Measurements from ENCODE around the gene HMCN2.

The HMCN2 gene

GRCh38 chr9:130454812-130455325 lies 189.3 kb downstream of the HMCN2 start:
- H3K4me1 ChIP-seq (ENCODE audit: control insufficient read depth, insufficient read depth, low read length) = peaks cover 35% of the 10 kb centered on the region
- H3K9ac ChIP-seq (ENCODE audit: low read length in 2 of 2) = no peak overlapping the region
- H3K27ac ChIP-seq (ENCODE audit: low read length) = no peak overlapping the region
- H3K9me3 ChIP-seq (ENCODE audit: control insufficient read depth in 2 of 2, low read length in 2 of 2) = no peaks in the 10 kb centered on the region
- no peak overlapping the region for H3K4me3 ChIP-seq (ENCODE audit: low read length in 2 of 2)
- H3K36me3 ChIP-seq (ENCODE audit: control insufficient read depth in 2 of 2, insufficient read depth in 2 of 2, low read length in 2 of 2) = peaks cover 0 to 3% of the 10 kb centered on the region in 2 donors
- no peaks in the 10 kb centered on the region for H3K27me3 ChIP-seq (ENCODE audit: control insufficient read depth in 1 of 2, insufficient read depth in 2 of 2, low read length in 2 of 2)

DNA sequence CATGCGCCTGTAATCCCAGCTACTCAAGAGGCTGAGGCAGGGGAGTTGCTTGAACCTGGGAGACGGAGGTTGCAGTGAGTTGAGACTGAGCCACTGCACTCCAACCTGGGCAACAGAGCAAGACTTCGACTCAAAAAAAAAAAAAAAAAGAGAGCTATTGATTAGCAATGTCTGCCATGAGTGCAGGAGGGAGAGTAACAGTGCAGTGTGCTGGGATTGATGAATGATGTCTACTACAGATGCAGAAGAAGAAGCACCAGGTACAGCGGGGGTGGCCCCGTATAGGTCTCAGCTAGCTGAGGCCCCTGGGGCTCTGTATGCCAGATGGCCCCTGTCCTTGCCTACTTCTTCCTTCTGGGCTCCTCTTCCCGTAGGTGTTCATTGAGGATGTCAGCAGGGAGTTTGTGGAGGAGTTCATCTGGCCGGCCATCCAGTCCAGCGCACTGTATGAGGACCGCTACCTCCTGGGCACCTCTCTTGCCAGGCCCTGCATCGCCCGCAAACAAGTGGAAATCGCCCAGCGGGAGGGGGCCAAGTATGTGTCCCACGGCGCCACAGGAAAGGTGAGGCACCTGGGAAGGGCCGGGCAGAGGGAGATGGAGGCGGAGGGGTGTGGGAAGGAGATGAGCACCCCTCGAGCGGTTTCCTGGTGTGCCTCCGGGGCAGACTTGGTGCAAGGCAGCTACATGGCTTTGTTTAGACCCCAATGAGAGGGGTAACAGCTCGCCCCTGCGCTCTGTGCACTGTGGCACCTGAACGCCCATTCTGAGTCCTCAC lies 192.7 kb downstream of the HMCN2 start:
- H3K36me3 ChIP-seq (ENCODE audit: control insufficient read depth in 2 of 2, insufficient read depth in 2 of 2, low read length in 2 of 2) = peaks cover 0 to 3% of the 10 kb centered on the region in 2 donors
- H3K4me1 ChIP-seq (ENCODE audit: control insufficient read depth, insufficient read depth, low read length) = peaks cover 7% of the 10 kb centered on the region
- no peak overlapping the region for H3K9ac ChIP-seq (ENCODE audit: low read length in 2 of 2)
- H3K27ac ChIP-seq (ENCODE audit: low read length) = no peak overlapping the region
- no peaks in the 10 kb centered on the region for H3K9me3 ChIP-seq (ENCODE audit: control insufficient read depth in 2 of 2, low read length in 2 of 2)
- H3K4me3 ChIP-seq (ENCODE audit: low read length in 2 of 2) = no peak overlapping the region
- no peaks in the 10 kb centered on the region for H3K27me3 ChIP-seq (ENCODE audit: control insufficient read depth in 1 of 2, insufficient read depth in 2 of 2, low read length in 2 of 2)

DNA sequence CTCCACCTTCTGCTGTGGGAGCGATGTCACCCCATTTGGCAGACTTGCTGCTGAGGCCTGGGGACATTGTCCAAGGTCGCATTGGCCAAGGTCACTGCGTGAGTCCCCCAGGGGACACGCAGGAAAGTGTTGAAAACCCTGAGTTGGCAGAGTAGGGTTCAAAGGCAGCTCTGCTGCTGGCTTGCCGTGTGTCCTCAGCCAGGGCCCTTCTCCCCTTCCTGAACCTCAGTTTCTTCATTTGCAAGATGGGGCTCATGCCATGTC lies 193.2 kb downstream of the HMCN2 start:
- Histone ChIP-seq H3K36me3 (ENCODE audit: control insufficient read depth in 2 of 2, insufficient read depth in 2 of 2, low read length in 2 of 2) (peaks cover under 1 to 6% of the 10 kb centered on the region in 2 donors), H3K27me3 (ENCODE audit: control insufficient read depth in 1 of 2, insufficient read depth in 2 of 2, low read length in 2 of 2) (no peaks in the 10 kb centered on the region), H3K9me3 (ENCODE audit: control insufficient read depth in 2 of 2, low read length in 2 of 2) (no peaks in the 10 kb centered on the region), H3K4me3 (ENCODE audit: low read length in 2 of 2) (no peak overlapping the region), H3K27ac (ENCODE audit: low read length) (no peak overlapping the region), H3K4me1 (ENCODE audit: control insufficient read depth, insufficient read depth, low read length) (peaks cover 2% of the 10 kb centered on the region), H3K9ac (ENCODE audit: low read length in 2 of 2) (no peak overlapping the region)

GRCh38 chr9:130459151-130459550 lies 193.6 kb downstream of the HMCN2 start:
- no peak overlapping the region for H3K27ac ChIP-seq (ENCODE audit: low read length)

GRCh38 chr9:130459941-130460669 lies 194.5 kb downstream of the HMCN2 start:
- H3K27ac ChIP-seq (ENCODE audit: low read length) = no peak overlapping the region

More at GRCh38 chr9:130459151-130459550, 193.6 kb downstream of the HMCN2 start:
- peaks cover 3 to 9% of the 10 kb centered on the region in 2 donors for H3K36me3 ChIP-seq (ENCODE audit: control insufficient read depth in 2 of 2, insufficient read depth in 2 of 2, low read length in 2 of 2)
- H3K4me1 ChIP-seq (ENCODE audit: control insufficient read depth, insufficient read depth, low read length) = peaks cover 2% of the 10 kb centered on the region
- no peaks in the 10 kb centered on the region for H3K9me3 ChIP-seq (ENCODE audit: control insufficient read depth in 2 of 2, low read length in 2 of 2)
- H3K9ac ChIP-seq (ENCODE audit: low read length in 2 of 2) = no peak overlapping the region
- no peaks in the 10 kb centered on the region for H3K27me3 ChIP-seq (ENCODE audit: control insufficient read depth in 1 of 2, insufficient read depth in 2 of 2, low read length in 2 of 2)
- H3K4me3 ChIP-seq (ENCODE audit: low read length in 2 of 2) = no peak overlapping the region

GRCh38 chr9:130461218-130461630 lies 195.7 kb downstream of the HMCN2 start:
- Histone ChIP-seq H3K27me3 (ENCODE audit: control insufficient read depth in 1 of 2, insufficient read depth in 2 of 2, low read length in 2 of 2) (no peaks in the 10 kb centered on the region), H3K9ac (ENCODE audit: low read length in 2 of 2) (no peak overlapping the region), H3K27ac (ENCODE audit: low read length) (no peak overlapping the region), H3K4me1 (ENCODE audit: control insufficient read depth, insufficient read depth, low read length) (peaks cover 2% of the 10 kb centered on the region), H3K9me3 (ENCODE audit: control insufficient read depth in 2 of 2, low read length in 2 of 2) (no peaks in the 10 kb centered on the region), H3K4me3 (ENCODE audit: low read length in 2 of 2) (no peak overlapping the region), H3K36me3 (ENCODE audit: control insufficient read depth in 2 of 2, insufficient read depth in 2 of 2, low read length in 2 of 2) (peaks cover 6 to 9% of the 10 kb centered on the region in 2 donors)

More at GRCh38 chr9:130459941-130460669, 194.5 kb downstream of the HMCN2 start:
- H3K4me3 ChIP-seq (ENCODE audit: low read length in 2 of 2) = no peak overlapping the region
- H3K9ac ChIP-seq (ENCODE audit: low read length in 2 of 2) = no peak overlapping the region
- peaks cover 2% of the 10 kb centered on the region for H3K4me1 ChIP-seq (ENCODE audit: control insufficient read depth, insufficient read depth, low read length)
- H3K9me3 ChIP-seq (ENCODE audit: control insufficient read depth in 2 of 2, low read length in 2 of 2) = no peaks in the 10 kb centered on the region
- no peaks in the 10 kb centered on the region for H3K27me3 ChIP-seq (ENCODE audit: control insufficient read depth in 1 of 2, insufficient read depth in 2 of 2, low read length in 2 of 2)
- peaks cover 3 to 9% of the 10 kb centered on the region in 2 donors for H3K36me3 ChIP-seq (ENCODE audit: control insufficient read depth in 2 of 2, insufficient read depth in 2 of 2, low read length in 2 of 2)

DNA sequence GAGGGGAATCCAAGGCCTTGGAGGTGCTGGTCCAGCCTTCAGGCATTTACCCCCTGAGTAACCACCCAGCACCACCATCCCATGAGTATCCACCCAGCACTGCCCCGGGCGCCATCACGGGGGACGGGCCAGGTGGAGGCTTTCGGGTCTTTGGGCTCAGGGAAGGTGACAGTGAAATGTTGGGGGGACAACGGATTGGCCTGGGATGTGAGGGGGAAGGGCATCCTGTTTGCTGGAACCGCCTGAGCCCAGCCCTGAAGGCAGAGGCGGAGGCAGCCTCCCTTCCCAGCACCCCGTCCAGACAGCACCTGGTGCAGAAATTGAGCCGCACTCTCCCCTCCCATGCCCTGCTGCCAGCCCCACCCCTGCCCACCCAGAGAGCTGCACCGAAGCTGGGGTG lies 196.2 kb downstream of the HMCN2 start:
- no peaks in the 10 kb centered on the region for H3K27me3 ChIP-seq (ENCODE audit: control insufficient read depth in 1 of 2, insufficient read depth in 2 of 2, low read length in 2 of 2)
- no peaks in the 10 kb centered on the region for H3K9me3 ChIP-seq (ENCODE audit: control insufficient read depth in 2 of 2, low read length in 2 of 2)
- peaks cover 6 to 10% of the 10 kb centered on the region in 2 donors for H3K36me3 ChIP-seq (ENCODE audit: control insufficient read depth in 2 of 2, insufficient read depth in 2 of 2, low read length in 2 of 2)
- H3K4me1 ChIP-seq (ENCODE audit: control insufficient read depth, insufficient read depth, low read length) = peaks cover 2% of the 10 kb centered on the region
- no peak overlapping the region for H3K4me3 ChIP-seq (ENCODE audit: low read length in 2 of 2)
- no peak overlapping the region for H3K9ac ChIP-seq (ENCODE audit: low read length in 2 of 2)
- H3K27ac ChIP-seq (ENCODE audit: low read length) = no peak overlapping the region

DNA sequence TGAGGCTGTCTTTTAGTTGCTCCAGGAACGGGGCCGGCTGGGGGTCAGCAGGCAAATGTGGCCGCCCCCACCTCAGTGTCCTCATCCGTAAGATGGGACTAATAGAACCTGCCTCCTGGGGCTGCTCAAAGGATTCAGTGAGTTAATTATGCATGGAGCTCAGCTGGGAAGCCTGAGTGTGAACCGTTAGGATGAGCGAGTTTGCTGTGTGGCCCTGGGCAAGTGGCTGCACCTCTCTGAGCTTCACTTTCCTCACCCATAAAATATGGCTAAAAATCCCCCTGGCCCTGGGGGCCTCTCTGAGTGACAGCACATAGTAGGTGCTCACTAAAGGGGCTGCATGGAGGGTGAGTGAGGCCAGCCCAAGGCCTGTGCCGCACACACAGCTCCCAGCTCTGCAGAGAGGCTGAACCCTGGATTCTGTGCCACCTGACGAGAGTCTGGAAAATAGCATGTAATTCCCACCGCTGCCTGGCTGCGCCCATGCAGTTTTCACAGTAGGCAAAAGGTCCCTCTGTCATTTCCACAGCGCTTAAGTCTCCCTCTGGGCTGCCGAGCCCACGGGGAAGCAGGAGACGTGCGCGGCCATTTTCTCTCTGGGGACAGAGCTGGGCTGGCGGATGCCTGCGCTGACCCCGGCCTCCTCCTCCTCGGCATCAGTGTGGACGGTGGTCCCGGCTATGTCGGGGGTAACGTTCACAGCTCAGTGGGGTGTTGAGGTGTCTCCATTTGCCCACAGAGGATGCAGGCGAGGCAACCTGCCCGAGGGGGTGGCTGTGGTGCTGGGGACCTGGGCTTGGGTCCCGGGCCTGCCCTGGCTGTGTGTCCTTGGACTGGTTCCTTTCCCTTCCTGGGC lies 197.4 kb downstream of the HMCN2 start:
- Histone ChIP-seq H3K4me1 (ENCODE audit: control insufficient read depth, insufficient read depth, low read length) (peaks cover 2% of the 10 kb centered on the region), H3K9me3 (ENCODE audit: control insufficient read depth in 2 of 2, low read length in 2 of 2) (no peaks in the 10 kb centered on the region), H3K4me3 (ENCODE audit: low read length in 2 of 2) (no peak overlapping the region), H3K9ac (ENCODE audit: low read length in 2 of 2) (no peak overlapping the region), H3K27ac (ENCODE audit: low read length) (no peak overlapping the region), H3K36me3 (ENCODE audit: control insufficient read depth in 2 of 2, insufficient read depth in 2 of 2, low read length in 2 of 2) (peaks cover 6 to 11% of the 10 kb centered on the region in 2 donors), H3K27me3 (ENCODE audit: control insufficient read depth in 1 of 2, insufficient read depth in 2 of 2, low read length in 2 of 2) (no peaks in the 10 kb centered on the region)

- Histone ChIP-seq H3K36me3 (ENCODE audit: control insufficient read depth in 2 of 2, insufficient read depth in 2 of 2, low read length in 2 of 2) (peaks cover 6 to 11% of the 10 kb centered on the region in 2 donors), H3K4me1 (ENCODE audit: control insufficient read depth, insufficient read depth, low read length) (peaks cover 2% of the 10 kb centered on the region), H3K9ac (ENCODE audit: low read length in 2 of 2) (no peak overlapping the region), H3K9me3 (ENCODE audit: control insufficient read depth in 2 of 2, low read length in 2 of 2) (no peaks in the 10 kb centered on the region), H3K27ac (ENCODE audit: low read length) (no peak overlapping the region), H3K4me3 (ENCODE audit: low read length in 2 of 2) (no peak overlapping the region), H3K27me3 (ENCODE audit: control insufficient read depth in 1 of 2, insufficient read depth in 2 of 2, low read length in 2 of 2) (no peaks in the 10 kb centered on the region)
These were observed 198.5 kb downstream of the HMCN2 start for GRCh38 chr9:130463763-130464745.
